ENCODE results near the gene CST5.

The CST5 gene

GRCh38 chr20:23884136-23884770, 4.7 kb upstream of the CST5 start:
- TF ChIP-seq SNAI2 (CRISPR knock-in tag; IDR thresholded peaks at IDR 0.05): no peak
- TF ChIP-seq ARNTL (CRISPR knock-in tag; IDR thresholded peaks at IDR 0.05; ENCODE audit: borderline replicate concordance, low read depth): no peak
- TF ChIP-seq, protein P1, sequence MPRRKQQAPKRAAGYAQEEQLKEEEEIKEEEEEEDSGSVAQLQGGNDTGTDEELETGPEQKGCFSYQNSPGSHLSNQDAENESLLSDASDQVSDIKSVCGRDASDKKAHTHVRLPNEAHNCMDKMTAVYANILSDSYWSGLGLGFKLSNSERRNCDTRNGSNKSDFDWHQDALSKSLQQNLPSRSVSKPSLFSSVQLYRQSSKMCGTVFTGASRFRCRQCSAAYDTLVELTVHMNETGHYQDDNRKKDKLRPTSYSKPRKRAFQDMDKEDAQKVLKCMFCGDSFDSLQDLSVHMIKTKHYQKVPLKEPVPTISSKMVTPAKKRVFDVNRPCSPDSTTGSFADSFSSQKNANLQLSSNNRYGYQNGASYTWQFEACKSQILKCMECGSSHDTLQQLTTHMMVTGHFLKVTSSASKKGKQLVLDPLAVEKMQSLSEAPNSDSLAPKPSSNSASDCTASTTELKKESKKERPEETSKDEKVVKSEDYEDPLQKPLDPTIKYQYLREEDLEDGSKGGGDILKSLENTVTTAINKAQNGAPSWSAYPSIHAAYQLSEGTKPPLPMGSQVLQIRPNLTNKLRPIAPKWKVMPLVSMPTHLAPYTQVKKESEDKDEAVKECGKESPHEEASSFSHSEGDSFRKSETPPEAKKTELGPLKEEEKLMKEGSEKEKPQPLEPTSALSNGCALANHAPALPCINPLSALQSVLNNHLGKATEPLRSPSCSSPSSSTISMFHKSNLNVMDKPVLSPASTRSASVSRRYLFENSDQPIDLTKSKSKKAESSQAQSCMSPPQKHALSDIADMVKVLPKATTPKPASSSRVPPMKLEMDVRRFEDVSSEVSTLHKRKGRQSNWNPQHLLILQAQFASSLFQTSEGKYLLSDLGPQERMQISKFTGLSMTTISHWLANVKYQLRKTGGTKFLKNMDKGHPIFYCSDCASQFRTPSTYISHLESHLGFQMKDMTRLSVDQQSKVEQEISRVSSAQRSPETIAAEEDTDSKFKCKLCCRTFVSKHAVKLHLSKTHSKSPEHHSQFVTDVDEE (CRISPR knock-in tag; IDR thresholded peaks at IDR 0.05): no peak
- no peak for TF ChIP-seq ZNF565 (CRISPR knock-in tag; conservative IDR thresholded peaks at IDR 0.05; ENCODE audit: low read depth)
- no peak for TF ChIP-seq ISL1 (CRISPR knock-in tag; IDR thresholded peaks at IDR 0.05)
- TF ChIP-seq, protein P2, sequence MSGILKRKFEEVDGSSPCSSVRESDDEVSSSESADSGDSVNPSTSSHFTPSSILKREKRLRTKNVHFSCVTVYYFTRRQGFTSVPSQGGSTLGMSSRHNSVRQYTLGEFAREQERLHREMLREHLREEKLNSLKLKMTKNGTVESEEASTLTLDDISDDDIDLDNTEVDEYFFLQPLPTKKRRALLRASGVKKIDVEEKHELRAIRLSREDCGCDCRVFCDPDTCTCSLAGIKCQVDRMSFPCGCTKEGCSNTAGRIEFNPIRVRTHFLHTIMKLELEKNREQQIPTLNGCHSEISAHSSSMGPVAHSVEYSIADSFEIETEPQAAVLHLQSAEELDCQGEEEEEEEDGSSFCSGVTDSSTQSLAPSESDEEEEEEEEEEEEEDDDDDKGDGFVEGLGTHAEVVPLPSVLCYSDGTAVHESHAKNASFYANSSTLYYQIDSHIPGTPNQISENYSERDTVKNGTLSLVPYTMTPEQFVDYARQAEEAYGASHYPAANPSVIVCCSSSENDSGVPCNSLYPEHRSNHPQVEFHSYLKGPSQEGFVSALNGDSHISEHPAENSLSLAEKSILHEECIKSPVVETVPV (CRISPR knock-in tag; IDR thresholded peaks at IDR 0.05): no peak
- no peak for TF ChIP-seq PPARA (CRISPR knock-in tag; IDR thresholded peaks at IDR 0.05; ENCODE audit: borderline replicate concordance)
- no peak for TF ChIP-seq ZNF8 (CRISPR knock-in tag; IDR thresholded peaks at IDR 0.05)
- TF ChIP-seq TCF4 (CRISPR knock-in tag; IDR thresholded peaks at IDR 0.05; ENCODE audit: borderline replicate concordance): no peak
- no peak for TF ChIP-seq ZC3H10 (CRISPR knock-in tag; IDR thresholded peaks at IDR 0.05)
- TF ChIP-seq OSR1 (CRISPR knock-in tag; IDR thresholded peaks at IDR 0.05): no peak
- no peak for TF ChIP-seq RARB (CRISPR knock-in tag; IDR thresholded peaks at IDR 0.05)
- no peak for TF ChIP-seq CSDC2 (CRISPR knock-in tag; IDR thresholded peaks at IDR 0.05)
- TF ChIP-seq POU6F1 (CRISPR knock-in tag; IDR thresholded peaks at IDR 0.05; ENCODE audit: borderline replicate concordance, low read depth): no peak
- no peak for TF ChIP-seq PATZ1 (CRISPR knock-in tag; IDR thresholded peaks at IDR 0.05; ENCODE audit: borderline replicate concordance)
- TF ChIP-seq ZFP3 (CRISPR knock-in tag; IDR thresholded peaks at IDR 0.05): no peak
- no peak for TF ChIP-seq GLIS3 (CRISPR knock-in tag; IDR thresholded peaks at IDR 0.05)
- no peak for TF ChIP-seq ZFP30 (CRISPR knock-in tag; IDR thresholded peaks at IDR 0.05)
- TF ChIP-seq ZNF70 (CRISPR knock-in tag; IDR thresholded peaks at IDR 0.05): no peak
- ATAC-seq: no peak

GRCh38 chr20:23881371-23881770, 1.8 kb upstream of the CST5 start:
- TF ChIP-seq ZNF565 (CRISPR knock-in tag; conservative IDR thresholded peaks at IDR 0.05; ENCODE audit: low read depth): no peak
- TF ChIP-seq ZC3H10 (CRISPR knock-in tag; IDR thresholded peaks at IDR 0.05): no peak
- TF ChIP-seq CSDC2 (CRISPR knock-in tag; IDR thresholded peaks at IDR 0.05): no peak
- ATAC-seq: no peak

DNA sequence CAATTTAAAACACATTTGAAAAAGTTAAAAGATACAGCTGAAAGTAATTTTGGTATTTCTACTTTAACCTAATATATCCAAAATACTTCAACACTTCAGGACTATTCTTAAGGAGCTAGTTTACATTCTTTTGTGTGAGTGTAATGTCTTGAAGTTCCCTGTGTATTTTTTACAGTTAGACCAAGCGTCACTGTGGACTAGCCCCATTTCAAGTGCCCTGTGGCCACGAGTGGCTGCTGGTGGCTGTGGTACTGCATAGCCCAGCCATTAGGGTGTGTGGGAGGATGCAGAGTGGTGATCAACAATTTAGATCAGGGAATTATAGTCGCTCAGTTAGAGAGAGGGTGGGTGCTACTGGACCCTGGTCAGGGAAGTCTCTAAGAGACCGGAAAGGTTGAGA, 869 bp upstream of the CST5 start:
- ATAC-seq: no peak
- TF ChIP-seq TCF4 (CRISPR knock-in tag; IDR thresholded peaks at IDR 0.05; ENCODE audit: borderline replicate concordance) (no peak), TOX (CRISPR knock-in tag; IDR thresholded peaks at IDR 0.05; ENCODE audit: borderline replicate concordance) (no peak), ZNF565 (CRISPR knock-in tag; conservative IDR thresholded peaks at IDR 0.05; ENCODE audit: low read depth) (no peak), CSDC2 (CRISPR knock-in tag; IDR thresholded peaks at IDR 0.05) (no peak), CREB5 (CRISPR knock-in tag; IDR thresholded peaks at IDR 0.05; ENCODE audit: low read depth) (no peak), RARB (CRISPR knock-in tag; IDR thresholded peaks at IDR 0.05) (no peak), OSR1 (CRISPR knock-in tag; IDR thresholded peaks at IDR 0.05) (no peak), ZFP30 (CRISPR knock-in tag; IDR thresholded peaks at IDR 0.05) (no peak), GLIS3 (CRISPR knock-in tag; IDR thresholded peaks at IDR 0.05) (no peak), PATZ1 (CRISPR knock-in tag; IDR thresholded peaks at IDR 0.05; ENCODE audit: borderline replicate concordance) (no peak), ZFP3 (CRISPR knock-in tag; IDR thresholded peaks at IDR 0.05) (no peak), ISL1 (CRISPR knock-in tag; IDR thresholded peaks at IDR 0.05) (no peak), PPARA (CRISPR knock-in tag; IDR thresholded peaks at IDR 0.05; ENCODE audit: borderline replicate concordance) (no peak), ARNTL (CRISPR knock-in tag; IDR thresholded peaks at IDR 0.05; ENCODE audit: borderline replicate concordance, low read depth) (no peak), BACH2 (CRISPR knock-in tag; IDR thresholded peaks at IDR 0.05; ENCODE audit: borderline replicate concordance) (no peak), ZC3H10 (CRISPR knock-in tag; IDR thresholded peaks at IDR 0.05) (no peak), ZNF70 (CRISPR knock-in tag; IDR thresholded peaks at IDR 0.05) (no peak)
- TF ChIP-seq, protein P2 (CRISPR knock-in tag; IDR thresholded peaks at IDR 0.05): no peak

Data from SK-N-SH treated with all-trans-retinoic acid at 6 μM for 48 hours (cell line).